Measurements from ENCODE around the gene CCL28. TPM values are rescaled to one million over a fixed set of nuclear protein-coding genes. Genes with fewer than 3 reads are reported as not detected.

The CCL28 gene
- total and polyA plus RNA-seq, 9 of the 15 experiments (the other 6 are each of a cell fraction or from before 2014, with no cell fraction given), result not detected

GRCh38 chr5:43386960-43387362 is 25.2 kb downstream of the CCL28 start (continued):
- no peak for TF ChIP-seq ZBTB11 (CRISPR knock-in tag; IDR thresholded peaks at IDR 0.05)
- no peak for TF ChIP-seq TOE1 (IDR thresholded peaks at IDR 0.05; ENCODE audit: borderline replicate concordance)
- TF ChIP-seq TOE1 (CRISPR knock-in tag; IDR thresholded peaks at IDR 0.05; ENCODE audit: borderline replicate concordance, low read depth), result no peak

- BruUV-seq (replicated peaks), result no TSS peak
- TF ChIP-seq ZNF316 (IDR thresholded peaks at IDR 0.05) (peak; percentile 51; the same call in 1 of the 2 replicates), C11orf30 (IDR thresholded peaks at IDR 0.05; ENCODE audit: low read depth) (peak; percentile 38), FOXK2 (conservative IDR thresholded peaks at IDR 0.05 in 1 of 2, IDR thresholded peaks at IDR 0.05 in 1 of 2; ENCODE audit: low read depth in 2 of 2) (no peak)
- CTCF ChIA-PET (ENCODE audit: low intra/inter-chr PET ratio), result no interaction called here
Observed at GRCh38 chr5:43376496-43377140, 35.6 kb downstream of the CCL28 start.

More at GRCh38 chr5:43376496-43377140, 35.6 kb downstream of the CCL28 start:
- peak; percentile 32; the same call in 2 of the 3 replicates for ATAC-seq
- 13% methylated on average over 1 of the region's 1 CpG for WGBS (ENCODE audit: insufficient coverage, low coverage, missing lambda C conversion rate)
- H3K9me3 ChIP-seq (replicated peaks; ENCODE audit: control insufficient read depth, insufficient read depth, low read depth, low read length), result no peaks in the 10 kb centered on the region
- no peak overlapping the region for H3K4me3 ChIP-seq
- no peak overlapping the region for H3K9ac ChIP-seq (ENCODE audit: insufficient read depth in 1 of 2, low read depth in 2 of 2, low read length in 2 of 2)
- H3K79me2 ChIP-seq (ENCODE audit: control insufficient read depth, insufficient read depth, low read length), result no peaks in the 10 kb centered on the region
- H3K9me1 ChIP-seq (ENCODE audit: control insufficient read depth, insufficient read depth, low read length), result no peaks in the 10 kb centered on the region
- no peak overlapping the region for H3K4me2 ChIP-seq (ENCODE audit: insufficient read depth, low read length)
- H3K36me3 ChIP-seq (ENCODE audit: control insufficient read depth, insufficient read depth, low read length), result no peaks in the 10 kb centered on the region
- no peak overlapping the region for H3K27ac ChIP-seq (ENCODE audit: extremely low read depth, low read depth, low read length)
- no peaks in the 10 kb centered on the region for H4K20me1 ChIP-seq (replicated peaks; ENCODE audit: control insufficient read depth, insufficient read depth, low read length)
- no peak for DNase-seq (ENCODE audit: extremely low read depth in 1 of 4, low spot score in 3 of 4)
- H3K4me1 ChIP-seq (replicated peaks in 1 of 2; ENCODE audit: control insufficient read depth in 2 of 2, insufficient read depth in 2 of 2, low read length in 2 of 2), result no peaks in the 10 kb centered on the region; a peak in 1 of 5 replicates
- no peaks in the 10 kb centered on the region for H3K27me3 ChIP-seq (ENCODE audit: control insufficient read depth in 2 of 2, insufficient read depth in 2 of 2, low read length in 2 of 2)
- FAIRE-seq, result no peak
- H2AFZ ChIP-seq (ENCODE audit: low read depth, low read length), result 0 out of 2 replicates have a peak overlapping the region, but pooled peaks have one; percentile 35
- intact Hi-C loops (cut with micrococcal nuclease) (no loop called here), in situ Hi-C loops (cut with MboI) (no loop called here)
- POLR2A ChIA-PET, result no interaction called here
